HepG2 (cell line): Measurements from ENCODE around the gene ZKSCAN2. TPM values are rescaled to one million over a fixed set of nuclear protein-coding genes. Genes with fewer than 3 reads are reported as not detected.

Experiments
- polyA plus RNA-seq, 8 experiments: library from polyadenylated mRNA; depleted of rRNA in 3 of 8; stranded (reverse) in 7 of 8; unstranded in 1 of 8; fragments of >200 nt; fragmentation: Illumina TruSeq in 4 of 8; extraction: Trizol in 4 of 8; gene quantifications; 2 replicates each; pipeline versions ENCODE4 v1.2.1 to v1.2.3, GENCODE V29; 2011 to 2016; ENCODE audit warnings: low read depth in 4 of 8, missing spikeins in 1 of 8, mixed read lengths in 1 of 8; ENCODE audit not compliant: insufficient read depth in 1 of 8
- total RNA-seq, 5 experiments: library from RNA; depleted of rRNA; stranded (reverse); fragments of >200 nt; fragmentation: Illumina TruSeq; extraction: Trizol; gene quantifications; 2 replicates each; pipeline ENCODE4 v1.2.3, GENCODE V29; 2016; ENCODE audit warnings: low read depth in 1 of 5

The ZKSCAN2 gene
- total and polyA plus RNA-seq, 2 of the 13 experiments (the other 11 are each of a cell fraction or from before 2014, with no cell fraction given) = 4.2 to 11.1 TPM

Other genes with a start within 250 kb of the ZKSCAN2 start
- 24.6 and 43.8 TPM in 2 replicates for gene ARHGAP17, start 242.5 kb downstream of the ZKSCAN2 start, total RNA-seq (2016; rRNA removed; fragmentation: Illumina TruSeq; extraction: Trizol)
- 18.7 and 20.8 TPM in 2 replicates for gene ARHGAP17, start 242.5 kb downstream of the ZKSCAN2 start, polyA plus RNA-seq (2011; rRNA removed)
- gene LCMT1, start 146.1 kb downstream of the ZKSCAN2 start, total RNA-seq (2016; rRNA removed; fragmentation: Illumina TruSeq; extraction: Trizol) = 48.7 and 56.5 TPM in 2 replicates
- 41.2 and 43.7 TPM in 2 replicates for gene LCMT1, start 146.1 kb downstream of the ZKSCAN2 start, polyA plus RNA-seq (2011; rRNA removed)
- gene AQP8, start 40.9 kb downstream of the ZKSCAN2 start, total RNA-seq (2016; rRNA removed; fragmentation: Illumina TruSeq; extraction: Trizol) = 0.33 TPM in 1 of 2 replicates, not detected in the other
- 1.3 and 1.9 TPM in 2 replicates for gene AQP8, start 40.9 kb downstream of the ZKSCAN2 start, polyA plus RNA-seq (2011; rRNA removed)